Thyroid gland (tissue), 4 donors: Measurements from ENCODE around the gene MEGF10. TPM values are rescaled to one million over a fixed set of nuclear protein-coding genes. Genes with fewer than 3 reads are reported as not detected.

Source experiments
- DNase-seq, 2 donors: peaks; one replicate each; pipeline ENCODE4 v3.0.0-alpha.2; 2019
- H3K27ac ChIP-seq, 3 donors: fragments of 200-600 bp; sonication (generic); 1 replicate in 2 of 3; 2 replicates in 1 of 3; pipeline ENCODE4 v1.5.1; 2016 to 2019; ENCODE audit warnings: mild to moderate bottlenecking in 1 of 3, moderate library complexity in 1 of 3
- H3K27me3 ChIP-seq: fragments of 200-600 bp; sonication (generic); one replicate; pipeline ENCODE4 v1.5.1; 2019
- H3K36me3 ChIP-seq, 2 donors: fragments of 200-600 bp; sonication (generic); one replicate each; pipeline ENCODE4 v1.5.1; 2016 to 2019
- H3K4me1 ChIP-seq, 2 donors: fragments of 200-600 bp; sonication (generic); one replicate each; pipeline ENCODE4 v1.5.1; 2017 to 2019
- H3K4me3 ChIP-seq, 3 donors: fragments of 200-600 bp; sonication (generic); replicated peaks in 1 of 3; 1 replicate in 2 of 3; 2 replicates in 1 of 3; pipeline ENCODE4 v1.5.1; 2016; ENCODE audit warnings: mild to moderate bottlenecking in 1 of 3
- H3K9me3 ChIP-seq: fragments of 200-600 bp; sonication (generic); one replicate; pipeline ENCODE4 v1.5.1; 2017
- CTCF ChIP-seq, 6 experiments: fragments of 200-600 bp in 3 of 6; fragments of 450-650 bp in 3 of 6; sonication (generic) in 3 of 6; IDR thresholded peaks; one replicate each; pipeline ENCODE4 v1.5.1; 2016 to 2019; ENCODE audit warnings: antibody characterized with exemption in 6 of 6, mild to moderate bottlenecking in 2 of 6, inconsistent platforms in 1 of 6, moderate library complexity in 1 of 6
- POLR2A ChIP-seq, 2 donors: fragments of 450-650 bp; IDR thresholded peaks; one replicate each; pipeline ENCODE4 v1.6.1; 2017; ENCODE audit warnings: antibody characterized with exemption in 2 of 2, mild to moderate bottlenecking in 2 of 2, moderate library complexity in 1 of 2
- WGBS, 2 donors: methylation state at CpG; one replicate each; pipeline ENCODE4 v1.1.5; 2017; 5-methylcytosine and 5-hydroxymethylcytosine counted together
- intact Hi-C: fragments of 100-400 bp; cut with DNase I; formaldehyde crosslinking; loops from one replicate; pipeline ENCODE4 v1.15.1; 2023
- total RNA-seq, 4 donors: library from RNA; depleted of rRNA; stranded (reverse); fragments of >200 nt; gene quantifications; one replicate each; pipeline ENCODE4 v1.2.3, GENCODE V29; 2016

MEGF10 gene
- total RNA-seq, 4 donors from 2014 or later, result under 0.01 to 2.3 (median 0.42) TPM; not detected in 1

- no peaks in the 10 kb centered on the region for H3K27me3 ChIP-seq
- DNase-seq, result no peak
Observed at GRCh38 chr5:127281609-127282008, 9.0 kb upstream of the MEGF10 start.

GRCh38 chr5:127288676-127289075 lies 1.9 kb upstream of the MEGF10 start:
- 93 to 98% methylated on average over 1 of the region's 1 CpG for WGBS, 2 donors
- no peaks in the 10 kb centered on the region for H3K27me3 ChIP-seq
- H3K9me3 ChIP-seq, result no peaks in the 10 kb centered on the region
- no peak overlapping the region for H3K27ac ChIP-seq
- H3K4me1 ChIP-seq, result peaks cover 6 to 11% of the 10 kb centered on the region in 2 donors
- no peaks in the 10 kb centered on the region for H3K36me3 ChIP-seq
- H3K4me3 ChIP-seq, result no peak overlapping the region
- TF ChIP-seq CTCF (IDR thresholded peaks at IDR 0.05) (no peak), POLR2A (IDR thresholded peaks at IDR 0.05) (no peak)
- DNase-seq, result no peak
- intact Hi-C loops, result no loop called here

More at GRCh38 chr5:127281609-127282008, 9.0 kb upstream of the MEGF10 start:
- H3K9me3 ChIP-seq, result no peaks in the 10 kb centered on the region
- H3K4me1 ChIP-seq, result no peaks in the 10 kb centered on the region
- H3K4me3 ChIP-seq, result no peak overlapping the region
- TF ChIP-seq POLR2A (IDR thresholded peaks at IDR 0.05), result no peak
- TF ChIP-seq CTCF (IDR thresholded peaks at IDR 0.05), result no peak
- intact Hi-C loops, result no loop called here
- no peaks in the 10 kb centered on the region for H3K36me3 ChIP-seq
- H3K27ac ChIP-seq, result no peak overlapping the region
- 85 to 88% methylated on average over 4 of the region's 4 CpGs for WGBS, 2 donors

- no peak for DNase-seq
- intact Hi-C loops, result loop anchor here (5.0 kb wide), 1 partner anchor 201 kb away; no protein-coding TSS in a partner anchor
- Histone ChIP-seq H3K27ac (no peak overlapping the region), H3K27me3 (no peaks in the 10 kb centered on the region), H3K4me1 (peaks cover 6 to 11% of the 10 kb centered on the region in 2 donors), H3K36me3 (no peaks in the 10 kb centered on the region), H3K9me3 (no peaks in the 10 kb centered on the region), H3K4me3 (no peak overlapping the region)
- TF ChIP-seq POLR2A (IDR thresholded peaks at IDR 0.05) (no peak), CTCF (IDR thresholded peaks at IDR 0.05) (no peak)
- WGBS, 2 donors, result 30 to 35% methylated on average over 28 of the region's 28 CpGs
Observed at GRCh38 chr5:127290946-127291693, 524 bp downstream of the MEGF10 start.

GRCh38 chr5:127292030-127292735 lies 1.6 kb downstream of the MEGF10 start:
- Histone ChIP-seq H3K4me3 (no peak overlapping the region), H3K4me1 (peaks cover 6 to 15% of the 10 kb centered on the region in 2 donors), H3K27me3 (no peaks in the 10 kb centered on the region), H3K27ac (no peak overlapping the region), H3K9me3 (no peaks in the 10 kb centered on the region), H3K36me3 (no peaks in the 10 kb centered on the region)
- 90 to 94% methylated on average over 2 of the region's 2 CpGs for whole genome bisulfite sequencing, 2 donors
- no peak for DNase-seq
- TF ChIP-seq POLR2A (IDR thresholded peaks at IDR 0.05) (no peak), CTCF (IDR thresholded peaks at IDR 0.05) (no peak)
- intact Hi-C loops, result loop anchor here (5.0 kb wide), 1 partner anchor 200 kb away; no protein-coding TSS in a partner anchor

GRCh38 chr5:127293373-127293772 lies 2.8 kb downstream of the MEGF10 start:
- intact Hi-C loops, result loop anchor here (5.0 kb wide), 1 partner anchor 199 kb away; no protein-coding TSS in a partner anchor
- DNase-seq, result no peak
- Histone ChIP-seq H3K27me3 (no peaks in the 10 kb centered on the region), H3K4me3 (no peak overlapping the region), H3K9me3 (no peaks in the 10 kb centered on the region), H3K4me1 (peaks cover 6 to 15% of the 10 kb centered on the region in 2 donors), H3K36me3 (no peaks in the 10 kb centered on the region), H3K27ac (no peak overlapping the region)
- TF ChIP-seq CTCF (IDR thresholded peaks at IDR 0.05) (no peak), POLR2A (IDR thresholded peaks at IDR 0.05) (no peak)
